NB4 (cell line): Measurements from ENCODE around the gene IL21R.

Experiments used
- MYC ChIP-seq: IDR thresholded peaks from 2 replicates; pipeline ENCODE4 v1.6.1; 2011; ENCODE audit warnings: low read depth, low read length
- POLR2A ChIP-seq: IDR thresholded peaks from 2 replicates; pipeline ENCODE4 v1.6.1; 2011; ENCODE audit warnings: mild to moderate bottlenecking; ENCODE audit not compliant: insufficient read length; ENCODE audit errors: extremely low read depth
- TF ChIP-seq, protein P1 (sequence below): IDR thresholded peaks from one replicate; pipeline ENCODE4 v1.5.1; 2012; ENCODE audit warnings: low read depth, low read length
- TF ChIP-seq, protein P2 (sequence below): IDR thresholded peaks from 2 replicates; pipeline ENCODE4 v1.6.1; 2011; ENCODE audit warnings: low read depth, low read length

DNA sequence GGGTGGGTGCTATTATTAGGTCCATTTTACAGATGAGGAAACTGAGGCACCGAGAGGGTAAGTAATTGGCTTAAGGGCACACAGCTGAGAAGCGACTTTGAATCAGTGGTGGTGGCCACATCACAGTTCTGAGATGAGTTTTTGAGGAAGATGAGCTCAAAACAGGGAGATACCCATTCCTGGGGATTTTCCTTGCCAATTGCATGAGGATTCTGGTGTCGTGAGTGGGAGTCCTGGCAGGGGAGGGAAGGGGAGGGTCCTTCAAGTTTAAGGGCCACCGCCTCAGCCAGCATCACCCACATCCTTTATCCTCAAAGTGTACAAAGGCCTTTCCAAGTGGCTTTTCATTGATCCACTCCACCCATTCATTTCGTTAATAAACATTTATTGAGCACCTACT lies 45.3 kb downstream of the IL21R start:
- TF ChIP-seq, protein P1, sequence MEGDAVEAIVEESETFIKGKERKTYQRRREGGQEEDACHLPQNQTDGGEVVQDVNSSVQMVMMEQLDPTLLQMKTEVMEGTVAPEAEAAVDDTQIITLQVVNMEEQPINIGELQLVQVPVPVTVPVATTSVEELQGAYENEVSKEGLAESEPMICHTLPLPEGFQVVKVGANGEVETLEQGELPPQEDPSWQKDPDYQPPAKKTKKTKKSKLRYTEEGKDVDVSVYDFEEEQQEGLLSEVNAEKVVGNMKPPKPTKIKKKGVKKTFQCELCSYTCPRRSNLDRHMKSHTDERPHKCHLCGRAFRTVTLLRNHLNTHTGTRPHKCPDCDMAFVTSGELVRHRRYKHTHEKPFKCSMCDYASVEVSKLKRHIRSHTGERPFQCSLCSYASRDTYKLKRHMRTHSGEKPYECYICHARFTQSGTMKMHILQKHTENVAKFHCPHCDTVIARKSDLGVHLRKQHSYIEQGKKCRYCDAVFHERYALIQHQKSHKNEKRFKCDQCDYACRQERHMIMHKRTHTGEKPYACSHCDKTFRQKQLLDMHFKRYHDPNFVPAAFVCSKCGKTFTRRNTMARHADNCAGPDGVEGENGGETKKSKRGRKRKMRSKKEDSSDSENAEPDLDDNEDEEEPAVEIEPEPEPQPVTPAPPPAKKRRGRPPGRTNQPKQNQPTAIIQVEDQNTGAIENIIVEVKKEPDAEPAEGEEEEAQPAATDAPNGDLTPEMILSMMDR, result no peak
- TF ChIP-seq, protein P2, sequence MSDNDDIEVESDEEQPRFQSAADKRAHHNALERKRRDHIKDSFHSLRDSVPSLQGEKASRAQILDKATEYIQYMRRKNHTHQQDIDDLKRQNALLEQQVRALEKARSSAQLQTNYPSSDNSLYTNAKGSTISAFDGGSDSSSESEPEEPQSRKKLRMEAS, result no peak
- TF ChIP-seq POLR2A (no peak), MYC (no peak)
